Activated CD4-positive, alpha-beta T cell treated with anti-CD3 and anti-CD28 coated beads, Interleukin-2, amount 10 ng/mL, durations not matched to agents 7 days and 5 days (primary cell): Measurements from ENCODE around the gene DHX16. TPM values are rescaled to one million over a fixed set of nuclear protein-coding genes. Genes with fewer than 3 reads are reported as not detected.
A peak's percentile ranks its signal among the peaks of the same experiment; 100 is the strongest.

Experiments
- CTCF ChIA-PET: fragments of 350-600 bp; sonication (Branson Sonifier 250); formaldehyde crosslinking; loops from one replicate; lab custom pipeline; 2021; ENCODE audit warnings: antibody characterized with exemption; lab: Charles Lee
- POLR2A ChIA-PET: fragments of 350-600 bp; sonication (Branson Sonifier 250); formaldehyde crosslinking; loops from one replicate; lab custom pipeline; 2021; ENCODE audit warnings: antibody characterized with exemption; lab: Charles Lee
- DNase-seq: peaks from one replicate; pipeline ENCODE4 v3.0.0-alpha.2; 2020
- H3K27ac Mint-ChIP-seq: one replicate; pipeline ENCODE4 v1.8.0; 2021; ENCODE audit warnings: mild to moderate bottlenecking, moderate library complexity, mixed read lengths
- H3K27me3 Mint-ChIP-seq: one replicate; pipeline ENCODE4 v1.8.0; 2021; ENCODE audit warnings: mixed read lengths
- H3K36me3 Mint-ChIP-seq: one replicate; pipeline ENCODE4 v1.8.0; 2021; ENCODE audit warnings: low read depth, mixed read lengths
- H3K4me1 Mint-ChIP-seq: one replicate; pipeline ENCODE4 v1.8.0; 2021; ENCODE audit warnings: mixed read lengths
- H3K4me3 Mint-ChIP-seq: one replicate; pipeline ENCODE4 v1.8.0; 2021; ENCODE audit warnings: mild to moderate bottlenecking, moderate library complexity, mixed read lengths
- H3K9me3 Mint-ChIP-seq: one replicate; pipeline ENCODE4 v1.8.0; 2021; ENCODE audit warnings: mixed read lengths
- total RNA-seq, 2 experiments: library from RNA; stranded (reverse); gene quantifications; one replicate each; pipeline ENCODE4 v1.2.3, GENCODE V29; 2021

DHX16 gene
- total RNA-seq, 2 experiments from 2014 or later: 40.4 to 40.7 TPM

- Mint-ChIP-seq H3K27ac (peak within 1 kb of the TSS; percentile 54), H3K4me1 (peaks cover 45% of the 10 kb centered on the region), H3K4me3 (peak within 1 kb of the TSS; percentile 100), H3K36me3 (peaks cover 20% of the 10 kb centered on the region), H3K27me3 (no peaks in the 10 kb centered on the region), H3K9me3 (no peaks in the 10 kb centered on the region)
- CTCF ChIA-PET: interaction anchor here (0.6 to 1.9 kb wide), 9 partner anchors 9 to 188 kb away, joined by 3 to 7 read pairs (median 4); partner anchors contain the start of gene MDC1
- peak; percentile 73 for DNase-seq
- POLR2A ChIA-PET: interaction anchor here (0.6 kb wide), 1 partner anchor 29 kb away, joined by 4 read pairs; no protein-coding TSS in a partner anchor
These were observed 17.8 kb upstream of the DHX16 start, which contains the start of gene NRM for GRCh38 chr6:30690403-30691207. Gene NRM, minus strand, starts transcription at chr6:30690984. Its CDS starts 10 bp downstream, at chr6:30690974.

GRCh38 chr6:30689985-30690384, 17.2 kb upstream of the DHX16 start:
- Mint-ChIP-seq H3K27me3 (no peaks in the 10 kb centered on the region), H3K4me1 (peaks cover 45% of the 10 kb centered on the region)
- CTCF ChIA-PET: interaction anchor here (0.6 to 1.9 kb wide), 6 partner anchors 9 to 188 kb away, joined by 3 to 7 read pairs (median 4); partner anchors contain the start of gene MDC1

GRCh38 chr6:30689022-30689865, 16.4 kb upstream of the DHX16 start:
- peaks cover 43% of the 10 kb centered on the region for H3K4me1 Mint-ChIP-seq
- H3K36me3 Mint-ChIP-seq: peaks cover 31% of the 10 kb centered on the region
- H3K27ac Mint-ChIP-seq: peak overlapping the region; percentile 95
- H3K4me3 Mint-ChIP-seq: peak overlapping the region; percentile 100
- ChIA-PET CTCF (interaction anchor here (0.8 to 3.0 kb wide), 9 partner anchors 10 to 206 kb away, joined by 3 to 21 read pairs (median 6); partner anchors contain the start of genes DHX16 and MDC1), POLR2A (interaction anchor here (0.5 kb wide), 1 partner anchor 30 kb away, joined by 3 read pairs; no protein-coding TSS in a partner anchor)
- no peaks in the 10 kb centered on the region for H3K27me3 Mint-ChIP-seq
- no peak for DNase-seq
- no peaks in the 10 kb centered on the region for H3K9me3 Mint-ChIP-seq

More at GRCh38 chr6:30689985-30690384, 17.2 kb upstream of the DHX16 start:
- H3K27ac Mint-ChIP-seq: peak overlapping the region; percentile 19
- DNase-seq: no peak
- POLR2A ChIA-PET: no interaction called here
- peaks cover 26% of the 10 kb centered on the region for H3K36me3 Mint-ChIP-seq
- H3K9me3 Mint-ChIP-seq: no peaks in the 10 kb centered on the region
- peak overlapping the region; percentile 100 for H3K4me3 Mint-ChIP-seq

DNA sequence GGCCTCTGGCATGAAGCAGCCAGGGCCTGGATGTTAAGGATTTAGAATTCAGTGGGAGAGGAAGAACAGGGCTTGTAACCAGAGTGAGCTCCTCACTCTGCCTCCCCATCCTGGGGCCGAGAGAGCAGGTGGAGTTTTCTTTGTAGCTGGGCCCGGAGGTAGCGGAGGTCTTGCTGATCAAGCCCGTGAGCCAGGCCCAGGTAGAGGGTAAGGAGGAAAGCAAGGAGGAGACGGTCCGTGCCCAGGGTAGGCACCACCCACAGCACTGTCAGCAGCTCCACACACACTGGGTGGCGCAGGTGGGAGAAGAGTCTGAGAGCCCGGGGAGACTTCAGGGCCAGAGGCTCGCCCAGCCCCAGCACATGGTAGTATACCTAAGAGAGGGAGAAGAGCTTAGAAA, 15.8 kb upstream of the DHX16 start:
- Mint-ChIP-seq H3K4me1 (peaks cover 43% of the 10 kb centered on the region), H3K9me3 (no peaks in the 10 kb centered on the region), H3K36me3 (peaks cover 38% of the 10 kb centered on the region), H3K27me3 (no peaks in the 10 kb centered on the region), H3K4me3 (peak overlapping the region; percentile 100), H3K27ac (peak overlapping the region; percentile 95)
- DNase-seq: no peak
- CTCF ChIA-PET: interaction anchor here (0.8 to 3.0 kb wide), 10 partner anchors 10 to 205 kb away, joined by 3 to 21 read pairs (median 6); partner anchors contain the start of genes DHX16 and MDC1
- POLR2A ChIA-PET: interaction anchor here (0.5 kb wide), 1 partner anchor 31 kb away, joined by 3 read pairs; no protein-coding TSS in a partner anchor

GRCh38 chr6:30687659-30688431, 15.0 kb upstream of the DHX16 start:
- CTCF ChIA-PET: interaction anchor here (0.8 to 3.0 kb wide), 10 partner anchors 9 to 204 kb away, joined by 3 to 21 read pairs (median 6); partner anchors contain the start of genes DHX16 and MDC1
- Mint-ChIP-seq H3K4me3 (peak overlapping the region; percentile 100), H3K27ac (peak overlapping the region; percentile 95), H3K27me3 (no peaks in the 10 kb centered on the region), H3K36me3 (peaks cover 45% of the 10 kb centered on the region), H3K4me1 (peaks cover 43% of the 10 kb centered on the region), H3K9me3 (no peaks in the 10 kb centered on the region)
- DNase-seq: no peak
- POLR2A ChIA-PET: interaction anchor here (0.7 to 1.1 kb wide), 2 partner anchors 29 to 622 kb away, joined by 3 to 5 read pairs; partner anchors contain the start of gene MDC1

DNA sequence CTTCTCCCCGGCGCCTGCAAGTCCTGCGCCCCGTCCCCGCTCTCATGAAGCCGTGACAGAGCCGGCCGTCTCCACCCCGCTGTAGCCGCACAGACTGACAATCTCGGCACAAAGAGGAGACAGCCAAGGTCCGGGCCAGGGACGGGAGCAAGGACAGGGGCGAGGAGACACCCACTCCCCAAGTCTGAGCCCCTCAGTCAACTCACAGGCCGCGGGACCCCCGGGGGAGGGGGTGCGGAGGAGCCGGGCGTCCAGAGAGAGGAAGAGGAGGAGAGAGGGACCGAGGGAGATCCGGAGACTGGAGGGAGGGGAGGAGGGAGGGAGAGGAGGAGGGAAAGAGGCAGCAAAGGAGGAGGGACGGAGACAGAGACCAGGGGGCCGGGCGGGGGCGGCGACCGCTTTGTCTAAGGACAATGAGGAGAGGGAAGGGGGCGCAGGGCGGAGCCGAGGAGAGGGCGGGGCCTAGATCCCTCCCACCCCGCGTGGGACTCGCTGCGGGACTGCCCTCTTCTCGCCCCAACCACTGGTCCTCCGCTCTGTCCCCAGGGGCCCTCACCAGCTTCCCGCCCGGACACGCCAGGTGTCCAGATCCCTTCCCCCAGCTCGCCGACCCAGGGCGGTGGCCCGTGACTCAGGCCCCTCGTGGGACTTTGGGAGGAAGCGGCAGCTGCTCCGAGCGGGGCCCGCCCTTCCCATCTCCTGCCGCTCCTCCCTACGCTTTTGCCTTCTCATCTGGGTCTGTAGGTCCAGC, 14.3 kb upstream of the DHX16 start:
- Mint-ChIP-seq H3K36me3 (peaks cover 51% of the 10 kb centered on the region), H3K9me3 (no peaks in the 10 kb centered on the region), H3K27me3 (no peaks in the 10 kb centered on the region), H3K4me1 (peaks cover 41% of the 10 kb centered on the region), H3K27ac (peak overlapping the region; percentile 95), H3K4me3 (peak overlapping the region; percentile 100)
- ChIA-PET CTCF (interaction anchor here (1.3 to 3.0 kb wide), 7 partner anchors 8 to 44 kb away, joined by 3 to 21 read pairs (median 7); partner anchors contain the start of genes DHX16 and MDC1), POLR2A (interaction anchor here (0.7 to 1.1 kb wide), 2 partner anchors 30 to 621 kb away, joined by 3 to 5 read pairs; partner anchors contain the start of gene MDC1)
- peak; percentile 87 for DNase-seq

GRCh38 chr6:30686009-30686907, 13.5 kb upstream of the DHX16 start, which contains the start of gene PPP1R18:
Gene PPP1R18, minus strand, starts transcription at chr6:30686645. Its CDS starts 627 bp downstream, at chr6:30686018.
- ChIA-PET CTCF (interaction anchor here (0.6 to 12.7 kb wide), 6 partner anchors 8 to 530 kb away, joined by 3 to 476 read pairs (median 3); partner anchors contain the start of genes DHX16, MDC1 and TUBB), POLR2A (interaction anchor here (1.8 kb wide), 1 partner anchor 31 kb away, joined by 5 read pairs; the partner anchor contains the start of gene MDC1)
- Mint-ChIP-seq H3K4me1 (peaks cover 35% of the 10 kb centered on the region), H3K36me3 (peaks cover 60% of the 10 kb centered on the region), H3K9me3 (no peaks in the 10 kb centered on the region), H3K27ac (peak within 1 kb of the TSS; percentile 95), H3K27me3 (no peaks in the 10 kb centered on the region), H3K4me3 (peak within 1 kb of the TSS; percentile 100)
- DNase-seq: peak; percentile 88

DNA sequence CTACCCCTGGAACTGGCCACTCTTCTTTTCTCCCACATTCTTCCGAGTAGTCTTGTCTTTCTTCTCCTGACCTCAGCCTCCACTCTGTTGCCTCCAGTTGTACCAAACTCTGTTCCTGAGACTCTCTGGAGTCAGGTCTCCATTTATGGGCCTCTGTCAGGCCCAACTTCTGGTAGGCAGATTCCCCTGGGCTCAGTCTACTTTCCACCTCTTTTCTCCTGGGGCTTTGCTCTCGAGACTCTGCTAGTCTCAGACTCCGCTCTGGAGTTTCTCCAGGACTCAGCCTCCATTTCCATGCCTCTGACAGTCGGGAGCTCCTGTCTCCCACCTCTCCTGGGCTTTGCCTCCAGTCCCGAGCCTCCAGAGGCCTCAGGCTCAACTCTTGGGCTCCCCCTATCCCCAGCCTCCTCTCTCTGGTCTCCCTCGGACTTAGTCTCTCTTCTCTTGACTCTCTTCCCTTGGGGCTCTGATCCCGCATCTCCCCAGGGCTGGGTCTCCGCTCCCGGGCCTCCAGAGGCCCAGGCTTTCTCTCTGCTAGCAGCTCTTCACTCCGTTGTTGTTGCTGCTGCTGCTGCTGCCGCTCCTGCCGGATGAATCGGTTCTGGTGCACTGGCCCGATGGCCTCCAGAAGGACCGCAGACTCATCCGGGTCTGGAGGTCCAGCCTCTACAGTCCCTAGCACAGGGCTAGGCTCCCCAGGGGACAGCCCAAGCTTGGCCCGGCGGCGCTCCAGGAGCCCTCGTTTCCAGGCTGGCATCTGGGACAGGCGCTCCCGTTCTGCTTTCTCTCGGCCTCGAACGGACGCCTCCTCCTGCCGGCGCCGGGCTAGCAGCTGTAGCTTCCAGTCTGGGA, 12.6 kb upstream of the DHX16 start:
- Mint-ChIP-seq H3K9me3 (no peaks in the 10 kb centered on the region), H3K36me3 (peaks cover 68% of the 10 kb centered on the region), H3K4me1 (peaks cover 32% of the 10 kb centered on the region), H3K4me3 (peak overlapping the region; percentile 100), H3K27me3 (no peaks in the 10 kb centered on the region), H3K27ac (peak overlapping the region; percentile 95)
- ChIA-PET POLR2A (interaction anchor here (0.5 to 1.8 kb wide), 2 partner anchors 32 to 192 kb away, joined by 4 to 5 read pairs; partner anchors contain the start of gene MDC1), CTCF (interaction anchor here (0.6 to 12.7 kb wide), 9 partner anchors 9 to 531 kb away, joined by 3 to 476 read pairs (median 3); partner anchors contain the start of genes DHX16, MDC1 and TUBB)
- peak; percentile 30 for DNase-seq
